RPMI8226 (cell line): ENCODE measurements around the gene KRTAP1-5.

Experiments used
- DNase-seq: peaks from one replicate; pipeline ENCODE4 v3.0.0-alpha.2; 2015

Gene KRTAP1-5

GRCh38 chr17:41046735-41047465 is 19.9 kb upstream of the KRTAP1-5 start, which contains the start of gene KRTAP2-1:
Gene KRTAP2-1 (minus strand): TSS chr17:41047316. CDS start chr17:41047267, 49 bp downstream.
- DNase-seq = peak; percentile 28

GRCh38 chr17:41042953-41043352 is 15.9 kb upstream of the KRTAP1-5 start:
- DNase-seq = no peak

GRCh38 chr17:41040783-41041571 is 14.0 kb upstream of the KRTAP1-5 start, which contains the start of gene KRTAP1-1:
Gene KRTAP1-1 (minus strand): TSS chr17:41041450. CDS start chr17:41041397, 53 bp downstream.
- peak; percentile 81 for DNase-seq

GRCh38 chr17:41037853-41038350 is 10.9 kb upstream of the KRTAP1-5 start:
- DNase-seq = no peak

- peak; percentile 76 for DNase-seq
These were observed 7.4 kb upstream of the KRTAP1-5 start, which contains the start of gene KRTAP1-3 for GRCh38 chr17:41034346-41034935. Gene KRTAP1-3 (minus strand): TSS chr17:41034874. CDS start chr17:41034821, 53 bp downstream.

- peak; percentile 69 for DNase-seq
These were observed 2.7 kb upstream of the KRTAP1-5 start, which contains the start of gene KRTAP1-4 for GRCh38 chr17:41029633-41030245. Gene KRTAP1-4 (minus strand): TSS chr17:41030195. CDS start chr17:41030078, 117 bp downstream.

- no peak for DNase-seq
These were observed 2.3 kb downstream of the KRTAP1-5 start for GRCh38 chr17:41024697-41025096.

GRCh38 chr17:41020336-41020735 is 6.7 kb downstream of the KRTAP1-5 start:
- no peak for DNase-seq

GRCh38 chr17:41019415-41019814 is 7.6 kb downstream of the KRTAP1-5 start:
- DNase-seq = no peak

GRCh38 chr17:41018541-41018940 is 8.5 kb downstream of the KRTAP1-5 start:
- no peak for DNase-seq

- no peak for DNase-seq
These were observed 10.3 kb downstream of the KRTAP1-5 start for GRCh38 chr17:41016578-41017215.

- no peak for DNase-seq
These were observed 11.6 kb downstream of the KRTAP1-5 start for GRCh38 chr17:41015454-41015853.

- DNase-seq = no peak
These were observed 13.4 kb downstream of the KRTAP1-5 start for GRCh38 chr17:41013606-41014005.

GRCh38 chr17:41013181-41013580 is 13.8 kb downstream of the KRTAP1-5 start:
- DNase-seq = no peak

- no peak for DNase-seq
These were observed 14.5 kb downstream of the KRTAP1-5 start for GRCh38 chr17:41012326-41013120.

- no peak for DNase-seq
These were observed 16.6 kb downstream of the KRTAP1-5 start for GRCh38 chr17:41010441-41010840.

- no peak for DNase-seq
These were observed 17.1 kb downstream of the KRTAP1-5 start for GRCh38 chr17:41009936-41010335.

GRCh38 chr17:41009301-41009760 is 17.7 kb downstream of the KRTAP1-5 start:
- no peak for DNase-seq

GRCh38 chr17:41008811-41009210 is 18.2 kb downstream of the KRTAP1-5 start, which contains the start of gene KRTAP3-1:
Gene KRTAP3-1 (minus strand): TSS chr17:41009128. CDS start chr17:41009074, 54 bp downstream.
- DNase-seq = peak; percentile 44

GRCh38 chr17:41004397-41004796 is 22.6 kb downstream of the KRTAP1-5 start:
- peak; percentile 91 for DNase-seq

- peak; percentile 80 for DNase-seq
These were observed 23.1 kb downstream of the KRTAP1-5 start for GRCh38 chr17:41003926-41004325.
